ENCODE measurements around the gene EXOSC3. TPM values are rescaled to one million over a fixed set of nuclear protein-coding genes. Genes with fewer than 3 reads are reported as not detected.

Gene EXOSC3
- total and polyA plus RNA-seq, 2 donors = 38.9 to 46.3 TPM

- Histone ChIP-seq H3K36me3 (ENCODE audit: control insufficient read depth in 2 of 2, insufficient read depth in 2 of 2, low read length in 1 of 2) (no peaks in the 10 kb centered on the region), H3K27me3 (ENCODE audit: control insufficient read depth in 2 of 2, insufficient read depth in 1 of 2, low read length in 1 of 2) (no peaks in the 10 kb centered on the region), H3K27ac (ENCODE audit: low read depth in 1 of 2, low read length in 1 of 2) (no peak overlapping the region), H3K4me1 (ENCODE audit: control insufficient read depth in 2 of 2, insufficient read depth in 2 of 2, low read length in 2 of 2) (peaks cover 0 to 5% of the 10 kb centered on the region in 2 donors), H3K9me3 (ENCODE audit: control insufficient read depth in 2 of 2, insufficient read depth in 1 of 2, low read length in 1 of 2) (peaks cover 0 to 6% of the 10 kb centered on the region in 2 donors), H3K4me3 (ENCODE audit: low read length in 2 of 2) (no peak overlapping the region)
- no peak for DNase-seq (ENCODE audit: low read depth in 6 of 9, low spot score in 9 of 9)
- WGBS = 85% methylated on average over 5 of the region's 5 CpGs
These were observed 35.7 kb downstream of the EXOSC3 start for GRCh38 chr9:37749129-37749528.

- Histone ChIP-seq H3K36me3 (ENCODE audit: control insufficient read depth in 2 of 2, insufficient read depth in 2 of 2, low read length in 1 of 2) (no peaks in the 10 kb centered on the region), H3K27ac (ENCODE audit: low read depth in 1 of 2, low read length in 1 of 2) (no peak overlapping the region), H3K4me3 (ENCODE audit: low read length in 2 of 2) (no peak overlapping the region), H3K27me3 (ENCODE audit: control insufficient read depth in 2 of 2, insufficient read depth in 1 of 2, low read length in 1 of 2) (no peaks in the 10 kb centered on the region), H3K9me3 (ENCODE audit: control insufficient read depth in 2 of 2, insufficient read depth in 1 of 2, low read length in 1 of 2) (no peaks in the 10 kb centered on the region), H3K4me1 (ENCODE audit: control insufficient read depth in 2 of 2, insufficient read depth in 2 of 2, low read length in 2 of 2) (no peaks in the 10 kb centered on the region)
- WGBS = 58% methylated on average over 3 of the region's 3 CpGs
- peak in 7 of 9 donors; percentile 27 to 69 (median 38) for DNase-seq (ENCODE audit: low read depth in 6 of 9, low spot score in 9 of 9)
These were observed 37.6 kb downstream of the EXOSC3 start for GRCh38 chr9:37747271-37747753.

DNA sequence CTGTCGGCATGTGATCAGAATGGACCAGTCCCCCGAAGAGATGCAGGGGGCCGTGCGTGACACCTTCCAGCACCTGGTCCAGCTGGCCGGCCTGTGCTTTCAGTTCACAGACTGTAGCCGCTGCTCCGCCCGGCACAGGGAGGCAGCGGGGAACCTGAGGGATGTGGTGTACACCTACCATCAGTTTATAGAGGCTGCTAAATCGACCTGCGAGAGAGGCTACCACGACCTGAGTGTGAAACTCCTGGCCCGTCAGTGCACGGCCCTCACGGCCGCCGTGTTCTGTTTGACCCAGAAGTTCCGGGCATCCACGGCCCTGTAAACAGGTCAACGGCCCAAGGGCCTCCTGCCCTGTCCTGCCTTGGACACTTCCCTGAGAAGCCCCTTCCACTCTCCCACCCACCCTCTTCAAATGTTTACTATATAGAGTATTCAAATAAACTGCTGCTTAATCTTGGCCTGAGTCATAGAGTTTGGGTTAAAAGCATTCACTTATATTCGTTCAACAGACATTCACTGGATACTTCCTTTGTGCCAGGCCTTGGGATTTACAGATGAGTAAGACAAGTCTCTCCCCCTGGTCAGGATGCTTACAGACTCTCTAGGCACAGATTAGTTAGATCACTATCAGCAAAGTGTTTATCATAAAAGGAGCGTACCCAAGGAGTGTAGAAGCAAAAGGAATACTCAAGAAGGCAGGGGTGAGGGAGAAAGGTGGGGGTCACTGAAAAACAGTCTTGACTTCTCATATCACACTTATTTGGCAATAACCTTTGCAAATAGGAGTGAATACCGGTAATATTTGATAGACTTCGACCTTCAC lies 38.2 kb downstream of the EXOSC3 start:
- Histone ChIP-seq H3K27me3 (ENCODE audit: control insufficient read depth in 2 of 2, insufficient read depth in 1 of 2, low read length in 1 of 2) (no peaks in the 10 kb centered on the region), H3K36me3 (ENCODE audit: control insufficient read depth in 2 of 2, insufficient read depth in 2 of 2, low read length in 1 of 2) (no peaks in the 10 kb centered on the region), H3K4me1 (ENCODE audit: control insufficient read depth in 2 of 2, insufficient read depth in 2 of 2, low read length in 2 of 2) (no peaks in the 10 kb centered on the region), H3K9me3 (ENCODE audit: control insufficient read depth in 2 of 2, insufficient read depth in 1 of 2, low read length in 1 of 2) (no peaks in the 10 kb centered on the region), H3K4me3 (ENCODE audit: low read length in 2 of 2) (no peak overlapping the region), H3K27ac (ENCODE audit: low read depth in 1 of 2, low read length in 1 of 2) (no peak overlapping the region)
- DNase-seq (ENCODE audit: low read depth in 6 of 9, low spot score in 9 of 9) = no peak
- WGBS = 90% methylated on average over 24 of the region's 24 CpGs

GRCh38 chr9:37745970-37746369 lies 38.9 kb downstream of the EXOSC3 start:
- Histone ChIP-seq H3K4me3 (ENCODE audit: low read length in 2 of 2) (no peak overlapping the region), H3K27ac (ENCODE audit: low read depth in 1 of 2, low read length in 1 of 2) (no peak overlapping the region), H3K36me3 (ENCODE audit: control insufficient read depth in 2 of 2, insufficient read depth in 2 of 2, low read length in 1 of 2) (no peaks in the 10 kb centered on the region), H3K4me1 (ENCODE audit: control insufficient read depth in 2 of 2, insufficient read depth in 2 of 2, low read length in 2 of 2) (no peaks in the 10 kb centered on the region), H3K27me3 (ENCODE audit: control insufficient read depth in 2 of 2, insufficient read depth in 1 of 2, low read length in 1 of 2) (no peaks in the 10 kb centered on the region), H3K9me3 (ENCODE audit: control insufficient read depth in 2 of 2, insufficient read depth in 1 of 2, low read length in 1 of 2) (no peaks in the 10 kb centered on the region)
- DNase-seq (ENCODE audit: low read depth in 6 of 9, low spot score in 9 of 9) = no peak
- 80% methylated on average over 8 of the region's 8 CpGs for WGBS

DNA sequence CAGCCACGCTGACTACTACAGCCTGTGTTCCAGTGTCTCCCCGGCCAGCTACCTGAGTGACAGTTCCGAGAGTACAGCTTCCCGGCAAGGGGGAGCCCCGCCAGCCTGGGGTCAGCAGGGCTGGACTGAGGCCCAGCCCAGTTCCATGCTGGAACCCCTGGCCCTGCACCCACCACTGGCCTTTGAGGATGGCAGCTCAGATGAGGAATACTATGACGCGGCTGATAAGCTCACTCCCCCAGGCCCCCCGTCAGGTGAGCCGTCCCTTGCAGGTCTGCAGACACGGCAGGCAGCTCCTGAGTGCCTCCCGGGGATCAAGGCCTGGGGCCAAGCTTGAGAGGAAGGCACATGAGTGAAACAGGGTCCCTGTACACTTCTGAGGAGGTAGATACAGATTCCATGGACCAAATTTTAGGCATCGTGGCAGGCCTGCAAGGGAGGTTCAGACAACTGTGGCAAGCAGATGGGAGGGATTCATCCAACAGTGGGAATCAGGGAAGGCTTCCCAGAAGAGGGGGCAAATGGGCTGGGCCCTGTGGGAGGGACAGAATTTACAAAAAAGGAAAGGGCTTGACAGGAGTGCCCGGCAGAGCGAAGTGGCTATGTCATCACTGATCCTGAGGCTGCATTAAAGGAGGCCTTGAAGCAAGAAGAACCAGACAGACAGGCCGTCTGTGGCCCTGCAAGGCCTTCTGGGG lies 44.1 kb downstream of the EXOSC3 start:
- WGBS = 95% methylated on average over 15 of the region's 15 CpGs
- no peak for DNase-seq (ENCODE audit: low read depth in 6 of 9, low spot score in 9 of 9)
- H3K27ac ChIP-seq (ENCODE audit: low read depth in 1 of 2, low read length in 1 of 2) = no peak overlapping the region

GRCh38 chr9:37740128-37740527 lies 44.7 kb downstream of the EXOSC3 start:
- no peaks in the 10 kb centered on the region for H3K4me1 ChIP-seq (ENCODE audit: control insufficient read depth in 2 of 2, insufficient read depth in 2 of 2, low read length in 2 of 2)
- 99% methylated on average over 16 of the region's 16 CpGs for WGBS
- no peak overlapping the region for H3K4me3 ChIP-seq (ENCODE audit: low read length in 2 of 2)
- H3K27ac ChIP-seq (ENCODE audit: low read depth in 1 of 2, low read length in 1 of 2) = no peak overlapping the region
- no peaks in the 10 kb centered on the region for H3K9me3 ChIP-seq (ENCODE audit: control insufficient read depth in 2 of 2, insufficient read depth in 1 of 2, low read length in 1 of 2)
- H3K27me3 ChIP-seq (ENCODE audit: control insufficient read depth in 2 of 2, insufficient read depth in 1 of 2, low read length in 1 of 2) = no peaks in the 10 kb centered on the region
- DNase-seq (ENCODE audit: low read depth in 6 of 9, low spot score in 9 of 9) = no peak
- no peaks in the 10 kb centered on the region for H3K36me3 ChIP-seq (ENCODE audit: control insufficient read depth in 2 of 2, insufficient read depth in 2 of 2, low read length in 1 of 2)

More for the DNA sequence above, 44.1 kb downstream of the EXOSC3 start:
- H3K4me3 ChIP-seq (ENCODE audit: low read length in 2 of 2) = no peak overlapping the region
- no peaks in the 10 kb centered on the region for H3K9me3 ChIP-seq (ENCODE audit: control insufficient read depth in 2 of 2, insufficient read depth in 1 of 2, low read length in 1 of 2)
- H3K36me3 ChIP-seq (ENCODE audit: control insufficient read depth in 2 of 2, insufficient read depth in 2 of 2, low read length in 1 of 2) = no peaks in the 10 kb centered on the region
- H3K27me3 ChIP-seq (ENCODE audit: control insufficient read depth in 2 of 2, insufficient read depth in 1 of 2, low read length in 1 of 2) = no peaks in the 10 kb centered on the region
- H3K4me1 ChIP-seq (ENCODE audit: control insufficient read depth in 2 of 2, insufficient read depth in 2 of 2, low read length in 2 of 2) = no peaks in the 10 kb centered on the region

GRCh38 chr9:37739222-37739621 lies 45.6 kb downstream of the EXOSC3 start:
- no peaks in the 10 kb centered on the region for H3K4me1 ChIP-seq (ENCODE audit: control insufficient read depth in 2 of 2, insufficient read depth in 2 of 2, low read length in 2 of 2)
- H3K9me3 ChIP-seq (ENCODE audit: control insufficient read depth in 2 of 2, insufficient read depth in 1 of 2, low read length in 1 of 2) = no peaks in the 10 kb centered on the region
- DNase-seq (ENCODE audit: low read depth in 6 of 9, low spot score in 9 of 9) = no peak
- H3K27me3 ChIP-seq (ENCODE audit: control insufficient read depth in 2 of 2, insufficient read depth in 1 of 2, low read length in 1 of 2) = no peaks in the 10 kb centered on the region
- no peaks in the 10 kb centered on the region for H3K36me3 ChIP-seq (ENCODE audit: control insufficient read depth in 2 of 2, insufficient read depth in 2 of 2, low read length in 1 of 2)
- H3K4me3 ChIP-seq (ENCODE audit: low read length in 2 of 2) = no peak overlapping the region
- H3K27ac ChIP-seq (ENCODE audit: low read depth in 1 of 2, low read length in 1 of 2) = no peak overlapping the region
- 97% methylated on average over 5 of the region's 5 CpGs for WGBS

DNA sequence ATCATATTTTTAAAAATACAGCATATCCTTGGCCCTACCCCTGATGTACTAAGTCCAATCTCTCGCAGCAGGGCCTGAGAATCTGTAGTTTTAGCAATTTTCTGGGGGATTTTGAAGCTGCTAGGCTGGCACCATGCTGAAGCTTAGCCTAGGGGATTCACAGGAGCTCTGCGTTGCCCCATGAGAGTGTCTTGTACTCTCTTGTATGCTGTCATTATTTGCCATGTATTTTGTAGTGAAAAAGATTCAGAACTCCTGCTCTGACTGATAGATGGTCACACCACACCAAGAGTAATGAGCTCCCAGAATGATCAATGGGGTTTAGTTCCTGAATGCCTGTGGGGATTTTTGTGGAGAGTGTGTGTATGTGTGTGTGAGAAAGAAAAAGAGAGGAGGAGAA lies 51.9 kb downstream of the EXOSC3 start:
- Histone ChIP-seq H3K4me1 (ENCODE audit: control insufficient read depth in 2 of 2, insufficient read depth in 2 of 2, low read length in 2 of 2) (no peaks in the 10 kb centered on the region), H3K27ac (ENCODE audit: low read depth in 1 of 2, low read length in 1 of 2) (no peak overlapping the region), H3K36me3 (ENCODE audit: control insufficient read depth in 2 of 2, insufficient read depth in 2 of 2, low read length in 1 of 2) (no peaks in the 10 kb centered on the region), H3K4me3 (ENCODE audit: low read length in 2 of 2) (no peak overlapping the region), H3K27me3 (ENCODE audit: control insufficient read depth in 2 of 2, insufficient read depth in 1 of 2, low read length in 1 of 2) (peaks cover 0 to 8% of the 10 kb centered on the region in 2 donors), H3K9me3 (ENCODE audit: control insufficient read depth in 2 of 2, insufficient read depth in 1 of 2, low read length in 1 of 2) (no peaks in the 10 kb centered on the region)
- no peak for DNase-seq (ENCODE audit: low read depth in 6 of 9, low spot score in 9 of 9)
- 98% methylated on average over 2 of the region's 2 CpGs for WGBS

GRCh38 chr9:37732086-37732741 lies 52.6 kb downstream of the EXOSC3 start:
- no peak overlapping the region for H3K4me3 ChIP-seq (ENCODE audit: low read length in 2 of 2)

More at GRCh38 chr9:37732086-37732741, 52.6 kb downstream of the EXOSC3 start:
- Histone ChIP-seq H3K4me1 (ENCODE audit: control insufficient read depth in 2 of 2, insufficient read depth in 2 of 2, low read length in 2 of 2) (no peaks in the 10 kb centered on the region), H3K27me3 (ENCODE audit: control insufficient read depth in 2 of 2, insufficient read depth in 1 of 2, low read length in 1 of 2) (peaks cover 0 to 8% of the 10 kb centered on the region in 2 donors), H3K36me3 (ENCODE audit: control insufficient read depth in 2 of 2, insufficient read depth in 2 of 2, low read length in 1 of 2) (no peaks in the 10 kb centered on the region), H3K27ac (ENCODE audit: low read depth in 1 of 2, low read length in 1 of 2) (no peak overlapping the region), H3K9me3 (ENCODE audit: control insufficient read depth in 2 of 2, insufficient read depth in 1 of 2, low read length in 1 of 2) (no peaks in the 10 kb centered on the region)
- DNase-seq (ENCODE audit: low read depth in 6 of 9, low spot score in 9 of 9) = no peak
- WGBS = 95% methylated on average over 10 of the region's 10 CpGs

Measured in thymus (tissue), 11 donors.